SW480 (cell line): Measurements from ENCODE around the gene ATP5ME.
"Not testable (repeated sequence)": the region's sequence is repeated elsewhere in the genome, so short reads cannot be mapped to it uniquely, and the experiment has no call there.

Experiments used
- DNase-seq: peaks from one replicate; pipeline ENCODE4 v3.0.0-alpha.2; 2016; ENCODE audit warnings: low spot score

The ATP5ME gene

GRCh38 chr4:654871-655463, 19.1 kb downstream of the ATP5ME start:
- no peak for DNase-seq

GRCh38 chr4:654503-654845, 19.6 kb downstream of the ATP5ME start:
- no peak for DNase-seq

GRCh38 chr4:653831-654502, 20.1 kb downstream of the ATP5ME start:
- no peak for DNase-seq

GRCh38 chr4:653080-653821, 20.8 kb downstream of the ATP5ME start:
- DNase-seq: no peak

GRCh38 chr4:651884-652642, 22.0 kb downstream of the ATP5ME start:
- DNase-seq: no peak

- DNase-seq: peak; percentile 40
These were observed 22.9 kb downstream of the ATP5ME start for GRCh38 chr4:650951-651883.

- no peak for DNase-seq
These were observed 23.6 kb downstream of the ATP5ME start for GRCh38 chr4:650461-650860.

GRCh38 chr4:649751-650310, 24.2 kb downstream of the ATP5ME start:
- DNase-seq: no peak

- no peak for DNase-seq
These were observed 24.8 kb downstream of the ATP5ME start for GRCh38 chr4:649293-649625.

- no peak for DNase-seq
These were observed 25.3 kb downstream of the ATP5ME start for GRCh38 chr4:648579-649292.

GRCh38 chr4:647481-647880, 26.6 kb downstream of the ATP5ME start:
- DNase-seq: no peak

- no peak for DNase-seq
These were observed 27.6 kb downstream of the ATP5ME start for GRCh38 chr4:646460-646859.

- DNase-seq: not testable (repeated sequence)
These were observed 31.7 kb downstream of the ATP5ME start for GRCh38 chr4:642366-642765.

- no peak for DNase-seq
These were observed 36.4 kb downstream of the ATP5ME start for GRCh38 chr4:637536-638280.

- DNase-seq: no peak
These were observed 37.4 kb downstream of the ATP5ME start for GRCh38 chr4:636628-637159.

GRCh38 chr4:635851-636627, 38.0 kb downstream of the ATP5ME start:
- no peak for DNase-seq

- DNase-seq: not testable (repeated sequence)
These were observed 38.8 kb downstream of the ATP5ME start for GRCh38 chr4:635066-635835.

GRCh38 chr4:634599-634985, 39.5 kb downstream of the ATP5ME start:
- no peak for DNase-seq
